ENCODE results near the gene CCDC54.

Gene CCDC54

DNA sequence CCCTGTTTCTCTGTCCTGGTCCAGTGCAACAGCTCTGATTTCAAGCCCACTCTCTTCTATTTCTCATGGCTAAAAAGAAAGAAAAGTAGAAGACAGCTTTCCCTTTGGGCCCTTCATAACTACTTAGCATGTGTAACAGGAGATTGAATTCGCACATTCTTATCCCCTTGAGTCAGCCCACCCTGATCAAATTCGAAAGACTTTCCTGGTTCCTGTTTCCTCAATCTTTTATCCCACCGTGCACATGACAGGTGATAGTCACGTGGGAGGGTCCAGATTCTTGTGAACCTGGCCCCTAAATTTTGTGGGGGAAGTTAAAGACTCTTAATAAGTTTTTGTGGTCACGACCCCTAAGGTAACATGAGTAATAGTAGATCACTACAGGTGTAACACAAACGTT, 4.7 kb upstream of the CCDC54 start:
- Histone ChIP-seq H3K79me2 (ENCODE audit: insufficient read depth, low read length) (no peaks in the 10 kb centered on the region), H2AFZ (ENCODE audit: low read length) (no peak overlapping the region)

GRCh38 chr3:107373896-107374295, 3.3 kb upstream of the CCDC54 start:
- Histone ChIP-seq H3K4me1 (ENCODE audit: insufficient read depth, low read length, severe bottlenecking) (peaks cover 12% of the 10 kb centered on the region), H3K36me3 (ENCODE audit: insufficient read depth, low read length) (no peaks in the 10 kb centered on the region), H4K20me1 (ENCODE audit: insufficient read depth, low read length) (no peaks in the 10 kb centered on the region), H3K4me2 (ENCODE audit: low read length) (no peak overlapping the region), H3F3A (ENCODE audit: insufficient read depth, low read length) (no peaks in the 10 kb centered on the region), H3K27ac (ENCODE audit: low read depth, low read length, poor library complexity, severe bottlenecking) (no peak overlapping the region), H3K9me2 (ENCODE audit: low read depth, low read length) (no peaks in the 10 kb centered on the region), H3K79me2 (ENCODE audit: insufficient read depth, low read length) (no peaks in the 10 kb centered on the region), H3K9me3 (ENCODE audit: low read length) (no peaks in the 10 kb centered on the region), H2AFZ (ENCODE audit: low read length) (no peak overlapping the region; the same call in 1 of the 2 replicates), H3K9ac (ENCODE audit: low read length) (no peak overlapping the region), H3K4me3 (ENCODE audit: low read depth, low read length, poor library complexity, severe bottlenecking) (no peak overlapping the region), H3K27me3 (ENCODE audit: insufficient read depth, low read length) (no peaks in the 10 kb centered on the region)
- TF ChIP-seq CTCF (IDR thresholded peaks at IDR 0.05; ENCODE audit: low read length): no peak
- TF ChIP-seq EZH2 (IDR thresholded peaks at IDR 0.05; ENCODE audit: borderline replicate concordance, low read length): no peak

More for the DNA sequence above, 4.7 kb upstream of the CCDC54 start:
- no peaks in the 10 kb centered on the region for H3K9me2 ChIP-seq (ENCODE audit: low read depth, low read length)
- no peak overlapping the region for H3K27ac ChIP-seq (ENCODE audit: low read depth, low read length, poor library complexity, severe bottlenecking)
- no peak overlapping the region for H3K9ac ChIP-seq (ENCODE audit: low read length)
- no peak overlapping the region for H3K4me3 ChIP-seq (ENCODE audit: low read depth, low read length, poor library complexity, severe bottlenecking)
- H4K20me1 ChIP-seq (ENCODE audit: insufficient read depth, low read length): no peaks in the 10 kb centered on the region
- no peaks in the 10 kb centered on the region for H3K27me3 ChIP-seq (ENCODE audit: insufficient read depth, low read length)
- TF ChIP-seq CTCF (IDR thresholded peaks at IDR 0.05; ENCODE audit: low read length) (no peak), EZH2 (IDR thresholded peaks at IDR 0.05; ENCODE audit: borderline replicate concordance, low read length) (no peak)
- H3K4me2 ChIP-seq (ENCODE audit: low read length): no peak overlapping the region
- peaks cover 12% of the 10 kb centered on the region for H3K4me1 ChIP-seq (ENCODE audit: insufficient read depth, low read length, severe bottlenecking)
- H3K36me3 ChIP-seq (ENCODE audit: insufficient read depth, low read length): no peaks in the 10 kb centered on the region
- H3F3A ChIP-seq (ENCODE audit: insufficient read depth, low read length): no peaks in the 10 kb centered on the region
- H3K9me3 ChIP-seq (ENCODE audit: low read length): no peaks in the 10 kb centered on the region

DNA sequence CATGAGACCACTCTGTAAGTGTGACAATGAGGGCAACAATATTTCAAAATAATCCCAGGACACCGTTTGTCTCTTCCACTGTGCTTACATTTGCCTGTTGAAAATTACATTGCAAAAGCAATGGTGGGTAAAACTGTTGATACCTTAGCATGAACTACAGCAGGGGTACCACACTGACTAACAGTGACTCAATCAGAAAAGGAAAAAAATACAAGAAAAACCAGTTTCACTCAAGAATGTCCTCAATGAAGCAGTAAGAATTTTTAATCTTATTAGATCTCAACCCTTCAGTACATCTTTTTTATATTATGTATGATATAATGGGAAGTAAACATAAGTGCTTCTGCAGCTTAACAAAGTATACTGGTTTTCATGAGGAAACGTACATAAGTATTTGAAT, 1.6 kb upstream of the CCDC54 start:
- H3K36me3 ChIP-seq (ENCODE audit: insufficient read depth, low read length): no peaks in the 10 kb centered on the region
- H3F3A ChIP-seq (ENCODE audit: insufficient read depth, low read length): no peaks in the 10 kb centered on the region
- no peaks in the 10 kb centered on the region for H3K9me2 ChIP-seq (ENCODE audit: low read depth, low read length)
- no peaks in the 10 kb centered on the region for H3K79me2 ChIP-seq (ENCODE audit: insufficient read depth, low read length)
- H3K4me2 ChIP-seq (ENCODE audit: low read length): no peak overlapping the region
- no peak overlapping the region for H3K9ac ChIP-seq (ENCODE audit: low read length)
- H4K20me1 ChIP-seq (ENCODE audit: insufficient read depth, low read length): no peaks in the 10 kb centered on the region
- no peak overlapping the region for H3K4me3 ChIP-seq (ENCODE audit: low read depth, low read length, poor library complexity, severe bottlenecking)
- peaks cover 7% of the 10 kb centered on the region for H3K4me1 ChIP-seq (ENCODE audit: insufficient read depth, low read length, severe bottlenecking)
- TF ChIP-seq EZH2 (IDR thresholded peaks at IDR 0.05; ENCODE audit: borderline replicate concordance, low read length): no peak
- TF ChIP-seq CTCF (IDR thresholded peaks at IDR 0.05; ENCODE audit: low read length): no peak
- H3K9me3 ChIP-seq (ENCODE audit: low read length): no peaks in the 10 kb centered on the region
- no peak overlapping the region for H3K27ac ChIP-seq (ENCODE audit: low read depth, low read length, poor library complexity, severe bottlenecking)
- H2AFZ ChIP-seq (ENCODE audit: low read length): no peak overlapping the region
- no peaks in the 10 kb centered on the region for H3K27me3 ChIP-seq (ENCODE audit: insufficient read depth, low read length)

All from OCI-LY1 (cell line).